IPS-20b (cell line): ENCODE data around the gene OR12D1.

Experiments
- H3K27ac ChIP-seq: one replicate; pipeline ENCODE4 v1.5.1; 2013; ENCODE audit warnings: low read length
- H3K27me3 ChIP-seq: 2 replicates; pipeline ENCODE4 v1.6.1; 2013; ENCODE audit warnings: mild to moderate bottlenecking, low read length, inconsistent platforms; ENCODE audit not compliant: insufficient read depth
- H3K36me3 ChIP-seq: 2 replicates; pipeline ENCODE4 v1.6.1; 2013; ENCODE audit warnings: low read depth, mild to moderate bottlenecking, inconsistent platforms, low read length, moderate library complexity; ENCODE audit not compliant: insufficient read depth
- H3K4me1 ChIP-seq: 2 replicates; pipeline ENCODE4 v1.6.1; 2013; ENCODE audit warnings: mild to moderate bottlenecking, control low read depth, inconsistent platforms, low read length, moderate library complexity; ENCODE audit not compliant: insufficient read depth
- H3K4me3 ChIP-seq: 2 replicates; pipeline ENCODE4 v1.5.1; 2013; ENCODE audit warnings: mild to moderate bottlenecking, low read length, inconsistent platforms
- H3K9ac ChIP-seq: 2 replicates; pipeline ENCODE4 v1.6.1; 2013; ENCODE audit warnings: low read depth, mild to moderate bottlenecking, inconsistent platforms, low read length, moderate library complexity
- H3K9me3 ChIP-seq: 2 replicates; pipeline ENCODE4 v1.6.1; 2013; ENCODE audit warnings: mild to moderate bottlenecking, low read depth, low read length, inconsistent platforms; ENCODE audit not compliant: insufficient read depth

OR12D1 gene

DNA sequence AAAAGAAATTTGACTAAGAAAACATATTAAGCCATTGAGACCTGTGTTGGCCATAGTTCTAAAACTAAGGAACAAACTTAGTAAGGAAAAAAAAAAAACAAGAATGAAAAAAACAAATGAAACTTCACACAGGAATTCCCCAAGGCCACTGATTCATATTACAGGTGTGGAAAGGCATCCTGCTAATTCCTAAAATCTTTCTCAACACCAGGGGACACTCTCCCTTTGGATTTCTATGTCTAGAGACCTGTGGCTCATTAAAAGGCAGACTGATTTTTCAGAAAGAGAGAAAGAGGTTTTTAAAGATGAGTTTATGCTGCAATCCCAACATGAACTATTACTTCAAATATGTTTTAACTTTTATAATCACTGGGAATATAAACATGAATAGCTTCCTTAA lies at the start of gene OR12D1:
OR12D1 (plus strand) TSS at position 341 of the 400 bp plus-strand sequence.
- Histone ChIP-seq H3K4me3 (no peak within 1 kb of the TSS), H3K36me3 (no peaks in the 10 kb centered on the region), H3K27me3 (no peaks in the 10 kb centered on the region), H3K27ac (no peak within 1 kb of the TSS), H3K4me1 (no peaks in the 10 kb centered on the region), H3K9me3 (peaks cover 5% of the 10 kb centered on the region; the same call in 1 of the 2 replicates), H3K9ac (no peak within 1 kb of the TSS)

DNA sequence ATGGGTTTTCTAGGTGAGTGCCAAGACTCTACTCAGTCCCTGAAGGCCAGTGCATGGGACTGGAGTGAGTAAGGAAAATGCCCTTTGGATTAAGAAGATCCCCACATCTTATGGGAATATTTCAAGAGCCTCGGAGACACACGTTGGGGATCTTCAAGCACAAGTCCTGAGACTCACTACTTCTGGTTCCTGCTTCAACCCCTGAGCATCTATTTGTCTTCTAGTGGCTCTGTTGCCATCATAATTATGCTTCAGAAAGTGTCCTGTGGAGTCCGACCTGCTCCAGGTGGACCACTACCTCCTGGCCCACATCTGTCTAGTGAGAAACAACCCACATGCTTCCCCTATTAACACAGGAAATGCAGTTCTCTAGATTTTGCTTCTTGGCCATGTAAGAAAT lies 46.0 kb upstream of the OR12D1 start, which contains the start of gene OR5V1:
OR5V1 (minus strand) TSS at position 101 of the 400 bp plus-strand sequence. CDS start 12,670 bp downstream, outside the sequence.
- Histone ChIP-seq H3K27me3 (no peaks in the 10 kb centered on the region), H3K9me3 (no peaks in the 10 kb centered on the region), H3K36me3 (no peaks in the 10 kb centered on the region), H3K4me1 (no peaks in the 10 kb centered on the region), H3K27ac (no peak within 1 kb of the TSS), H3K9ac (no peak within 1 kb of the TSS), H3K4me3 (no peak within 1 kb of the TSS)

DNA sequence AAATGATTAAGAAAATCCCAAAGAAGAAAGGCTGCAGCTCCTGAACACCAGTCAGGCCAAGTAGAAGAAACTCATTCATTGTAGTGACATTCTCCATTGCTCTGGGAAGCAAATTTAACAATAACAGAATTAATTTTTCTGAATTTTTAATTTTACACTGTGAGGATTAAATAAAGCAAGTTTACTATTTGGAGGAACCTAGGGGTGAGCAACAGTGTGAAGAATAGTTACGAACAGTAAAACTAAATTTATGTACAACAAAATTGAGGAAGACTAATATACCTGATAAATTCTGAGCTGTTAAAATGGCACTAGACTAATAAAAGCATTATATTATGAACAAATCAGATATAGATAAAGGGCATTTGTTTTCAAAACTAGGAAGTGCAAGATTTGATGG lies 39.5 kb upstream of the OR12D1 start, which contains the start of gene OR12D3:
OR12D3 (minus strand) TSS at position 101 of the 400 bp plus-strand sequence; CDS start at position 97, 4 bp downstream.
- no peak within 1 kb of the TSS for H3K27ac ChIP-seq
- no peak within 1 kb of the TSS for H3K9ac ChIP-seq
- no peaks in the 10 kb centered on the region for H3K9me3 ChIP-seq
- no peaks in the 10 kb centered on the region for H3K4me1 ChIP-seq
- H3K36me3 ChIP-seq = no peaks in the 10 kb centered on the region
- no peaks in the 10 kb centered on the region for H3K27me3 ChIP-seq
- H3K4me3 ChIP-seq = no peak within 1 kb of the TSS

DNA sequence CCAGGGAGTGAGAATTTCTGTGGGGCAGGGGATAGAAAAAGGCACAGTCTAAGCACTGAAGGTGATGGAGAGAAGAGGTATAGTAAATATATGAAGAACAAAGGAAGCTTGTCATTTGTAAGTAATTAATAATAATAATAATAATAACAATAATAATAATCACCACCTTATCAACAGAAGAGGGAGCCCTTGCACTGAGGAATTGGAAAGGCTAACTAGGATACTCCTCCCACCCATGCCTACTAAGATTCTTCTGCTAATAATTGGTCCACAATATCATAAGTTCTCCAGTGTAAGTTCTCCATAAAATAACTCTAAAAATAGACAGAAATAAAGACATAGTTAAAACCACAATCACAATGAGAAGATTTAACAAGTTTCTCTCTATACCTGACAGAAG lies 38.7 kb upstream of the OR12D1 start:
- H3K4me3 ChIP-seq = no peak overlapping the region

DNA sequence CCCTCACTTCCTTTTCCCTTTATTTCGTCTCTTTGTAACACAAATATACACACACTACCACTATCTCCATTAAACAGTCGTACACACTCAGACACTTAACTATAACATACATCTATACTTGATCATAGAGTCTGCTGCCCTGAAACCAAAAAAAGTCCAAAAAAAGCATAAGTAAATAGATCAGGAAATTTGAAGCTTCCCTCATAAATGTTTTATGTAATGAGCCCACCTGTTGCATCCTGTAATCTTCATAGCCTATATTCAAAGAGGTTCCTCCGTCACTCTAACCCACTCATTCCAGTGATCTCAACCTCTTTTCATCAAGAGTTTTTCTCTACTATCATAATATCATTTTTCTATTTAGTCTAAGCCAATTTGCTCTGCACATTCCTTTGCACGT lies 26.2 kb upstream of the OR12D1 start:
- Histone ChIP-seq H3K4me1 (no peaks in the 10 kb centered on the region), H3K4me3 (no peak overlapping the region)

More for the DNA sequence above, 38.7 kb upstream of the OR12D1 start:
- no peaks in the 10 kb centered on the region for H3K4me1 ChIP-seq
- no peak overlapping the region for H3K27ac ChIP-seq
- no peaks in the 10 kb centered on the region for H3K9me3 ChIP-seq
- no peaks in the 10 kb centered on the region for H3K27me3 ChIP-seq
- no peak overlapping the region for H3K9ac ChIP-seq
- no peaks in the 10 kb centered on the region for H3K36me3 ChIP-seq

DNA sequence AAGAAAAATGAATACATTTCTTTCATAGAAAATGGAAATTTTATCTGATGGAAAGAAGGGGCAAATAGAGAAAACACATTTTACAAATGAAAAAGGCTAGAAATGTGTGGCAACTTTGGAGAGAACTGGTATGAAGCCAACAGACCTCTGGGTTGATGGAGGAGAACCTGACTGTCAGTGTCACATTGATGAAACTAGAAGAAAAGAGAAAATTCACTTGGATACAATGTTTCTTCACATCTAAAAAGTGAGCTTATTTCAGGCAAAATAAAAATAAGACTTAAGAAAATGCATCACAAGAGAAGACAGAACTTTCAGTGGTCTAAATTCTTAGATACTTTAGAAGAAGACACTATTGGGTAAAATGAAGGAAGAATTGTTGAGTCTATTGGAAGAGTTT lies 19.4 kb upstream of the OR12D1 start, which contains the start of gene OR12D2:
OR12D2 (plus strand) TSS at position 301 of the 400 bp plus-strand sequence. CDS start 1,069 bp downstream, outside the sequence.
- Histone ChIP-seq H3K9me3 (no peaks in the 10 kb centered on the region), H3K9ac (no peak within 1 kb of the TSS), H3K27ac (no peak within 1 kb of the TSS), H3K27me3 (no peaks in the 10 kb centered on the region), H3K4me1 (peaks cover 4% of the 10 kb centered on the region; the same call in 1 of the 2 replicates), H3K36me3 (no peaks in the 10 kb centered on the region), H3K4me3 (no peak within 1 kb of the TSS)

More for the DNA sequence above, 26.2 kb upstream of the OR12D1 start:
- Histone ChIP-seq H3K27ac (no peak overlapping the region), H3K36me3 (no peaks in the 10 kb centered on the region), H3K9me3 (no peaks in the 10 kb centered on the region), H3K27me3 (no peaks in the 10 kb centered on the region), H3K9ac (no peak overlapping the region)

DNA sequence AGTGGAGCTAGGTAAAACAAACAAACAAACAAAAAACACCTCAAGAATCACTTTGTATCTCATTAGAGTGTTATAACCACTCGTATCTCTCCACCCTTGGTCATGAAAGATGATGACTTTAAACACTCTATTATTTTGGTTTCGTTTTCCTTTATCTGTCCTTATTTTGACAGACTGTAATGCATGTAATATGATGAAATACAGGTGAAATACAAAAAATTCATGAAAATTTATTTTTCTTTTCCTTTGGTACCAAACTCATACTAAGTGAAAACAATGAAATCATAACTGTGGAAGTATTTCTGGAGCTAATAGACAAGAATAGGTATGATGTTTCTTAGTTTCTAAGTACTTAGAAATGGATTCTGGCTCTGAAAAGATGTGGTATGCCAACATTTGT lies 15.2 kb upstream of the OR12D1 start:
- no peak overlapping the region for H3K4me3 ChIP-seq
- no peaks in the 10 kb centered on the region for H3K27me3 ChIP-seq
- no peaks in the 10 kb centered on the region for H3K36me3 ChIP-seq
- peaks cover 4% of the 10 kb centered on the region; the same call in 1 of the 2 replicates for H3K4me1 ChIP-seq
- H3K27ac ChIP-seq = no peak overlapping the region
- no peak overlapping the region for H3K9ac ChIP-seq
- H3K9me3 ChIP-seq = no peaks in the 10 kb centered on the region

DNA sequence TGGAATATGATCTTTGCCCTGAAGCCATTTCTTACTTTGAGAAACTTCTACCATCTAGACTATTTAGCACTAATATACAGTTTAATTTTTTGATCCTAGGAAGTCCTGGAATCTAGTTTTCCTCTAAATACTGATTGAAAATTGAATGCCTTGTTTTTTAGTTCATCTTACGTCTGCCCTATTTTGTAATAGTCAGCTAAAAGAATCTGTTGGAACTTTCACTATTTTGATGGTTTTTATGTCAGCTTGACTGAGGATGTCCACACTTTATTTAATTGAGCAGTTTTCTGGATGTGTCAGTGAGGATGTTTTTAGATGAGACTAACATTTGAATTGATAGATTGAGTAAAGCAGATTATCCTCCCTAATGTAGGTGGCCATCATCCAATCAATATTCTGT lies 10.9 kb upstream of the OR12D1 start:
- H3K27me3 ChIP-seq = no peaks in the 10 kb centered on the region
- no peak overlapping the region for H3K27ac ChIP-seq
- no peaks in the 10 kb centered on the region for H3K9me3 ChIP-seq
- H3K4me3 ChIP-seq = no peak overlapping the region
- no peak overlapping the region for H3K9ac ChIP-seq
- H3K36me3 ChIP-seq = no peaks in the 10 kb centered on the region
- no peaks in the 10 kb centered on the region for H3K4me1 ChIP-seq

DNA sequence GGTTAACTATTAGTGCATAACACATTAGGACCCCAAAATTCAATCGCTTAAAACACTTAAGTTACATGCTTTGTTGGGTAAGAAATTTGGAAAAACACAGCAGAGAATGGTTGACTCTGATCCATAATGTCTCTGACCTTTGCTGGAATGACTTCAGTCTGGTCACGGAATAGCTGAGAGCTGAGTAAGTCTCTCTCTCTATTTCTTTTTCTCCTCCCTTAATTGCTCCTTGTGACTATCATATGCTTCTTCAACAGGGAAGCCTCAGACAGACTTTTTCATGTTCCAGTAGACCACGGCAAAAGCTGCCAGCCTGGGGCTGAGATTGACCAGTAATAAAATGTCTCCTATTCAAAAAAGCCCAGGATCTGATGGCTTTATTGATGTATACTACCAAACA lies 4.8 kb downstream of the OR12D1 start:
- Histone ChIP-seq H3K36me3 (no peaks in the 10 kb centered on the region), H3K9me3 (no peaks in the 10 kb centered on the region), H3K27ac (no peak overlapping the region), H3K27me3 (no peaks in the 10 kb centered on the region), H3K4me3 (no peak overlapping the region), H3K4me1 (peaks cover 4% of the 10 kb centered on the region; the same call in 1 of the 2 replicates), H3K9ac (no peak overlapping the region)

DNA sequence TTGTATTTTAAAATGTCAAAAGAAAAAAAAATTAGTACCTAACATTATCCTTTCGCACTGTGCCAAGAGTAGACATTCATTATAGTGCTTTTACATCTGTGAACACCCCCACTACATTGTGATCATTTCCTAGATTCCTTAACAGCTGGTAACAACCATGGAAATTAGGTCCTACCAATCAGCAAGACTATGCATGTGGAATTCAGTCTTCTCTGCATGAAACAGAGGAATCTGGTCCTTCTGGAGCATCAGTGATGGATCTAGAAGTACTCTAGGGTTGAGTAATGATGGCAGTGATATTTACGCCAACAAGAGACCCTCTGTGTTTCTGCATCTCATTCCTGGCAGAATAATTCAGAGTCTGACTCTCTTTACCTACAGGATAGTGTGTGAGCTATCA lies 9.4 kb downstream of the OR12D1 start:
- Histone ChIP-seq H3K9ac (no peak overlapping the region), H3K36me3 (no peaks in the 10 kb centered on the region), H3K4me1 (peaks cover 4% of the 10 kb centered on the region; the same call in 1 of the 2 replicates), H3K9me3 (no peaks in the 10 kb centered on the region), H3K27me3 (no peaks in the 10 kb centered on the region), H3K4me3 (no peak overlapping the region), H3K27ac (no peak overlapping the region)

DNA sequence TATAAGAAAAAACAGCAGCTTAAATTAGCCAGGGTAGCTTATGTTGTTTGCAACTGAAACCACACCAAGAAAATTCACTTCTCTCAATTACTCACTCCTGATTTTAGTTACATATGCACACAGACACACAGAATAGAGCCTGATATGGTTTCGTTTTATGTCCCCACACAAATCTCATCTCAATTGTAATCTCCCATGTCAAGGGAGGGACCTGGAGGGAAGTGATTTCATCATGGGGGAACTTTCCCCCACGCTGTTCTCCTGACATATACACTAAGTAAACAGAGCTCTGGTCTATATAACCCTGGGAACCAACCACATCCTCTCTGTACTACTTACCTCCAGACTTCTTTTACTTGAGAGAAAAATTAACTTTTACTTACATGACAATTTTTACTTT lies 9.8 kb downstream of the OR12D1 start:
- Histone ChIP-seq H3K27ac (no peak overlapping the region), H3K4me3 (no peak overlapping the region), H3K4me1 (peaks cover 4% of the 10 kb centered on the region; the same call in 1 of the 2 replicates), H3K9me3 (no peaks in the 10 kb centered on the region), H3K9ac (no peak overlapping the region), H3K36me3 (no peaks in the 10 kb centered on the region), H3K27me3 (no peaks in the 10 kb centered on the region)

DNA sequence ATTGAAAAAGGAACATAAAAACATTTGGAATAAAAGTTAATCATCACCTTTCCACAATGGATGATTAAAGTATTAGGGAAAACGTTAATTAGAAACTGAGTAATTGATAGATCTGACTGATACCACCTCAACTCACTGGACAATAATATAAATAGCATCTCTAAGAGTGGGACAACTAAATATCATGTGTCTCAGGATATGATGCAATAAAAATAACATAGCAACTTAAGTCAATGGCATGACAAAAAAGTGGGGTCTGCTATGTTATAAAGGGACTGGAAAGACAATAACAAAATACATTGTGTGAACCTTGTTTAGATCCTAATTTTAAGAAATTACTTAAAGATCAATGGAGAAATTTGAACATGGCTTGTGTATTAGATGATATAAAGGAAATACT lies 10.3 kb downstream of the OR12D1 start:
- no peak overlapping the region for H3K4me3 ChIP-seq
- no peaks in the 10 kb centered on the region for H3K36me3 ChIP-seq
- H3K9ac ChIP-seq = no peak overlapping the region
- H3K9me3 ChIP-seq = no peaks in the 10 kb centered on the region
- H3K27me3 ChIP-seq = no peaks in the 10 kb centered on the region
- no peak overlapping the region for H3K27ac ChIP-seq
- peaks cover 4% of the 10 kb centered on the region; the same call in 1 of the 2 replicates for H3K4me1 ChIP-seq
